ENCODE data around the gene ARID5B.

ARID5B gene

GRCh38 chr10:61883371-61884025 is 18.0 kb upstream of the ARID5B start:
- no peak for DNase-seq

- no peak for DNase-seq
These were observed 13.7 kb upstream of the ARID5B start for GRCh38 chr10:61887772-61888171.

GRCh38 chr10:61888744-61889143 is 12.8 kb upstream of the ARID5B start:
- no peak for DNase-seq

DNA sequence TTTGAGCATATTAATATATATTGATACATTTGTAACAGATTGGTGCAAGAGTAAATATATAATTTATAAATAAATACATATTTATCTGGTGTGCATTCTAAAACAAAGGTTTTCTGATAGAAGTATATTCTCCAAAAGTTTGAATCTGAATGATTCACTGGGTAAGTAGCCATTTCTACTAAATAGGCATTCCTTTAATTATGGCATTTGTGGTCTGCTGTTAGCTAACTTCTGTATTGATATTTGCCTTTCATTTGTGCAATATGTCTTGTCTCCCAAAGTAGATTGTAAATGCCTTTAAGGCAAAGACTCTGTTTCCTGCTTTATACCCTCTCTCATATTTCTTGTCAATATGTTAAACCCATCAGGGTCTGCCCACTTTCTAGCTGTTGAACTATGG is 11.1 kb upstream of the ARID5B start:
- DNase-seq: no peak

DNA sequence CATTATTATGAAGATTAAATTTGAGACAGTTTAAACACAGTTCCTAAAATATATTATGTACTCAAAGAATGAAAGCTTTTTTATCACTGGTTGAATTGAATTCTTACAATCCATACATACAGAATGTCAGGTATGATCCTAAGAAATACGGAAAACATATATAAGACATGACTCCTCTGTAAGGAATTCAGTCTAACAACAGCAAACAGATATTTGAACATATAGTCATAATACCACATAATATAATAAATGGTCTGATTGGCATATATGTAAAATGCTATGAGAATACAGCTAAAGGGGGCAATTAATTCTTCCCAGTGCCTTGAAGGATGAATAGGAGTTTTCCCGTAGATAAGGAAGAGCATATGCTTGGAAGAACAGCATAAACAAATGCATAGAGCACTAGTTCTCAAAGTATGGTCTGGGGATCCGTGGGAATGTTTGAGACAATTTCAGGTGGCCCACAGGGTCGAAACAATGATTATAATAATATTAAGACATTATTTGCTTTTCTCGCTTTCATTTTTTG is 10.6 kb upstream of the ARID5B start:
- no peak for DNase-seq

DNA sequence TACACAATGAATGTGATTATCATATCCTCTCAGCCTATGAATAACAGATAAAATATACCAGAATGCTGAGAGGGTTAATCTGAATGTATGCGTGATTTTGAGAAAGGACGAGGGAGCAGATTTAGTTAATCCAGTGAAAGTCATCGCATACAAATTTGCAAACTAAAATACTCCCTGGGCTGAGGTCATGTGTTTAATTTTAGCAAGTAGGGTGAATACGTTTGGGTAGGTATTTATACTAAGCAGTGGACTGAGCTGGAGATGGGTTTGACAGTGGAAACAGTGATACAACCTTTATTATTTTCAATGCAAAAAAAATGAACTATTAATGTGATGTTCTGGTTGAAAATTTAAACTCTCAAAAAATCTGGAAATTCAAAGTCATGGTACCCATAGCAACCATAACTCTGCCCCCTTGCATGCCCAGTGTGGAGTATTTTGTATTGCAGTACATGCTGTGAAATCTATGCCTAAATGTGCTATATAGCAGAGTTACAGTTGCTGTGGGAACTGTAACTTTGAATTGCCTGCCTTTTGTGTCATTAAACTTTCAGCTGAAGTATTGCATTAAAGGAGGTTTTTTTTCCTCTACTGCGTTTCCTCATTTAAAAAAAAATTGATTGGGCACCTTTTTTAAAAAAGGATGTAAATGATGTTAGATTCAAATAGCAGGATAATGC is 9.5 kb upstream of the ARID5B start:
- DNase-seq: no peak

GRCh38 chr10:61892961-61893360 is 8.5 kb upstream of the ARID5B start:
- no peak for DNase-seq

GRCh38 chr10:61894133-61894532 is 7.4 kb upstream of the ARID5B start:
- DNase-seq: no peak

DNA sequence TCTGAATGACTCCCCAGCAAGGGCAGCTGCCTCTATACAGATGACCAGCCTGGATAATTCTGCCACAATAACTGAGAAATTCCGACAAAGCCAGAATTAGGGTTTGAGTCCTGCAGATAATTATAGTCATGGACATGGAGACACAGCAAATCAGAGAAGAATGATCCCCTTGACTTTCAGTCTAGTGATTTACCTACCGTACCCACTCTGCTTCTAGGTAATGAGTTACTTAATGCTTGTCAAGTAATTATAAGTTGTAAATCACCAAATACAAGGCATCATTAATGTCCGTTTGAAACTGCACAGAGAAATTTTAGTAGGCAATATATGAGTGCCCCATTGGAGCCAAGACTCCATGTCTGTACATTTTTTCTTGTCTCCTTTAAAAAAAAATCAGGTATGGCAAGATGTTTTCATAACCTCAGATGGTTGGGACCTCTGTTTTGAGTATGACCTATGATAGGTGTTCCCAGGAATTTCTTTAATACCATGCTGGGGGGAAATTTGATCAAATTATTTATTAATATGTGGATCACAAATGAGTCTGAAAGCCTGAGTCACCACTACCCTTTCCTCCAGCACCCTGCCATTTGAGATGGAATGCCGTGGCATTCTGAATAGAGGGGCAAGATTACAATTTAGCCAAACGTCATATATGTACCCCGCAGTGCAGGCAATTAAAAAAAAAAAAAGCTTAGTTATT is 5.5 kb upstream of the ARID5B start:
- no peak for DNase-seq

- DNase-seq: peak; percentile 72
These were observed 4.4 kb upstream of the ARID5B start for GRCh38 chr10:61896854-61897661.

- no peak for DNase-seq
These were observed 3.6 kb upstream of the ARID5B start for GRCh38 chr10:61897671-61898434.

DNA sequence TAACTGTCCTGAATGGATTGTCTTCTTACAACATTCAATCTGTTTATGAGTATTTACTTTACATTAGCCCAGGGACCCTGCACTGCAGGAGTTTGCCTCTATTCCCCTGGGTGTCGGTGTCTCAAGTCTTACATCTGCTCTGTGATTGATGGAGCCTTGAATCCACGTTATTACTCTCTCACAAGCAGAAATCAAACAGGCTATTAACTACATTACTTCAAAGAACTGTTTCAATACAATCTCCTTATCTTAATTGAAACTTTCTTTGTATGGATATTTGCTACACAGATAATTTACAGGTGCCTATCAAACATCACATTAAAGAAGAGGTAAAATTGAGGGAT is 3.1 kb upstream of the ARID5B start:
- DNase-seq: no peak

GRCh38 chr10:61899069-61899531 is 2.4 kb upstream of the ARID5B start:
- no peak for DNase-seq

GRCh38 chr10:61899663-61899996 is 1.9 kb upstream of the ARID5B start:
- DNase-seq: no peak

- peak; percentile 68 for DNase-seq
These were observed 1.3 kb upstream of the ARID5B start for GRCh38 chr10:61899997-61900828.

GRCh38 chr10:61901829-61902444 is 438 bp downstream of the ARID5B start:
- DNase-seq: no peak

DNA sequence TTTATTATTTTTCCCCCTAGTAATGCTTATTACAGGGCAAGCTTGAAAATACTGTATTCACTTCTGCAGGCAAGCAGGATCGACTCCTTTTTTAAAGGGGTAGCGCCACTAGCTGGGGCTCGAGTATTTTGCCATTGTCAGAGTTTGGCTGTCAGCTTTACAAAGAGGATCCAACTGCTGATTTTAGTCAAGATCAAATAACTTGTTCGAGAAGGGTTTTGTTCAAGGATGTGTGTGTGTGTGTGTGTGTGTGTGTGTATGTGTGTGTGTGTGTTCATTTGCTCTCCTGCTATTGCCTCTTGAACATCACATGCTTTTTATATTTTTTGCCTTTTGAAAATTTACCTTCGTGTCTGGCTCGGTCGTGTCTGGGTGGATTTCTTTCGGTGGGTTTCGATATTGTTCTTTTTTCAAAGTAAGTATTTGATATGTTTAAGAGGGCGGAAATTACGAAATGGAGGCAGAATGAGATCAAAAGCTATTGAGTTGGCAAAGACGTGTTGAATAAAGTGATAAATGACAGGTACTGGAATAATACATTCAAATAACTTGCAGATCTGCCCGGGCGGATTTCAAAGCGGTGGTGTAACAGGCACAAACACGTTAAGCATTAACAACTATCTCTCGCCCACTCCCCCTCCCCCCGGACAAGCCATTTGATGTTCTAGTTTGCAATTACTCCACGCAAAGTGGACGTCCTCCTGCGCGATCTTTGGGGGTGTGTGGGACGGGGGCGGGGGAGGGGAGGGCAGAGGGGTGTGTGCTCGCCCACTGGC is 1.1 kb downstream of the ARID5B start:
- peak; percentile 79 for DNase-seq

DNA sequence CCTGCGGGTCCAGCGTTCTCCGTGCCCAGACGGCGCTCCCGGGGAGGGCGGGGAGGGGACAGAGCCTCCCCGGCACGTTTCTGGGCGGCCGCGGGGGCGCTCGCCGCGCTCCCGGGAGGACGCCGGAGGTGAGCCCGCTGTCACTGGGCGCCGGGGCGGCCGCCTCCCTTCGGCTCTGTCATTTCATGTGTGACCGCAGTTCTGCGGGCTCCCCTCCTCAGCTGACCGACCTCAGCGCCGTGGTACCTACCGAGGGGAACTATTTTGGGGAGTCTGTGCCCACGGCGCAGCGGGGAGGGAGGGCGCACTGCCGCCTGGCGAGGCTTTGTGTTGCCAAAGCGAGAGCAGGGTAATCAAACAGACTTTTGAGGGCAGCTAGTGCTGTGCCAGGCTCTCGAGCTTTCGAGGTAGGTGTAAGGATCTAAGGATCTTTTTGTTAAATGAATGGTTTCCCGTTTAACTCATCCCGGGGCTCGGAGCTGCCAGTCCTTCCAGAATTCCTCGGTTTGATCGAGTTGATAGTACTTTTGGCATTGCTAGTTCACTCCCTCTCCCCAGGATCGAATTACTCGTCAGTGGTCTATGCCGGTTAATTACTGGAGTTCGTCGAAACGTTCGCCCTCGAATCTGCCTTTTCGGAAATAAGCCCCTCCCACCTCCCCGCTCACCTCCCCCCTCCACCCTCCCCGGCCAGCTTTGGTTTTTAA is 1.9 kb downstream of the ARID5B start:
- DNase-seq: peak; percentile 91

- DNase-seq: no peak
These were observed 2.4 kb downstream of the ARID5B start for GRCh38 chr10:61903928-61904344.

Data from activated CD8-positive, alpha-beta memory T cell treated with anti-CD3 and anti-CD28 coated beads, Interleukin-2, amount 50 U/mL, for 48 hours (primary cell).